Measurements from ENCODE around the gene RAB11FIP3.
A peak's percentile ranks its signal among the peaks of the same experiment; 100 is the strongest.

DNA sequence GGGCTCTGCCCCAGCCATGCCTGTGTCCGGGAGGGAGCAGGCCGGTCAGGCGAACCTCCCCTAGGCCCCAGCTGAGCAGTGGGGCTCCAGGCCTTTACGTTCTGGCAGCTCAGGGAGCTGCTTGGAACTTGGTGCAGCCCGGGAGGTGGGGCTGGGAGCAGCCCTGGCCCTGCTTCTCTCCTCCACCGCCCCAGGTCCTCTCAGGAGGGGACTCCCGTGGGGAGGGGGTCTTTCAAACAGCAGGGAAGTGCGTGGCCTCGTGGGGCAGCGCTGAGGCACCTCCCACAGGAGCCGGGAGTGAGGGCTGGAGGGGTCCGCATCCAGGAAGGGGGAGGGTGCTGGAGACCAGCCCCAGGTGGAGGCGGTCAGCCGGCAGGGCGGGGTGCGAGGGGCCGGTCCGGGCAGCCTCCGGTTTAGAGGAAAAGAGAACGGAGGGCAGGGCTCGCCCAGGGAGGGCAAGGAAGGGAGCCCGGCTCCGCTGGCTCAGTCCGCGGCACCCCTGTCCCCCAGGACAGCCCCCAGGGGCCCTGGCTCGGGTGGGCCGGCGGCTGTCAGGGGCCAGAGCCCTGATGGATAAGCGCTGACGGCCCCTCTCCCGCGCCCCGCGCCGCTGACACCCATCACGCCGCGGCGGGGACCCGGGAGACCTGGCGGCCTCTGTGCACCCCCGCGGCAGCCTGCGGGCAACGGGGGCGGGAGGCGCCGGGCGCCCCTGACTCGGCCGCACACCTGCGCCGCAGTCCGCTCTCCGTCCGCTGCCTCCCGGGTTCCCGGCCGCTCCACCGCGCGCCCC is 134.2 kb downstream of the RAB11FIP3 start:
- TF ChIP-seq EZH2 (IDR thresholded peaks at IDR 0.05; ENCODE audit: insufficient read depth, poor library complexity, severe bottlenecking) (peak; percentile 90), EZH2phosphoT487 (IDR thresholded peaks at IDR 0.05; ENCODE audit: insufficient read depth, low read depth) (no peak)

Data from GM23248 (cell line).